Measurements from ENCODE around the gene HMOX1. TPM values are rescaled to one million over a fixed set of nuclear protein-coding genes. Genes with fewer than 3 reads are reported as not detected.

The HMOX1 gene
- total RNA-seq, 3 donors from 2014 or later (not counting 1 experiment from before 2014, with no cell fraction given): 7.5 to 61.6 (median 15.9) TPM

DNA sequence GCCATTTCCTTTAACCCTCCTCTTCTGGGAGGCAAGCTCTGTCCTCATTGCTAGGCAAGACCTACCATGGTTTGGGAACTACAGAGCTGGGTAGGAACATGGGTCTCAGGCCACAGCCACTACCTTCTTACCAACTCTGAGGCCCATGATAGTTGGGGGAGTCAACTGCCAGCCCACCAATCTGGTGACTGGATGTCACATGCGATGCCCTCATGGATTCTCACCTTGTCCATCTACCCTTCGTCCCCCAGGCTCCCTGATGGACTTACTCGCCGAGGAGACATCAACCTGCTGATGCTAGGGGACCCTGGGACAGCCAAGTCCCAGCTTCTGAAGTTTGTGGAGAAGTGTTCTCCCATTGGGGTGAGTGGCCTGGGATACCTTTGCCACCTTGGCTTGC is 32.7 kb downstream of the HMOX1 start:
- intact Hi-C loops (cut with micrococcal nuclease): loop anchor here (5.0 kb wide), 1 partner anchor 61 kb away; no protein-coding TSS in a partner anchor
- H3K4me3 ChIP-seq (ENCODE audit: low read length): no peak overlapping the region
- H3K9me3 Mint-ChIP-seq: no peaks in the 10 kb centered on the region
- WGBS (ENCODE audit: insufficient coverage): 100% methylated on average over 4 of the region's 4 CpGs
- peaks cover 26% of the 10 kb centered on the region for H3K36me3 Mint-ChIP-seq
- peaks cover 6 to 21% of the 10 kb centered on the region in 2 donors for H3K4me1 Mint-ChIP-seq
- H3K27me3 Mint-ChIP-seq (ENCODE audit: low read depth in 2 of 2): no peaks in the 10 kb centered on the region
- no peaks in the 10 kb centered on the region for H3K27me3 ChIP-seq (ENCODE audit: control insufficient read depth, insufficient read depth, low read length)
- no peak overlapping the region for H3K4me3 Mint-ChIP-seq
- TF ChIP-seq, protein P1, sequence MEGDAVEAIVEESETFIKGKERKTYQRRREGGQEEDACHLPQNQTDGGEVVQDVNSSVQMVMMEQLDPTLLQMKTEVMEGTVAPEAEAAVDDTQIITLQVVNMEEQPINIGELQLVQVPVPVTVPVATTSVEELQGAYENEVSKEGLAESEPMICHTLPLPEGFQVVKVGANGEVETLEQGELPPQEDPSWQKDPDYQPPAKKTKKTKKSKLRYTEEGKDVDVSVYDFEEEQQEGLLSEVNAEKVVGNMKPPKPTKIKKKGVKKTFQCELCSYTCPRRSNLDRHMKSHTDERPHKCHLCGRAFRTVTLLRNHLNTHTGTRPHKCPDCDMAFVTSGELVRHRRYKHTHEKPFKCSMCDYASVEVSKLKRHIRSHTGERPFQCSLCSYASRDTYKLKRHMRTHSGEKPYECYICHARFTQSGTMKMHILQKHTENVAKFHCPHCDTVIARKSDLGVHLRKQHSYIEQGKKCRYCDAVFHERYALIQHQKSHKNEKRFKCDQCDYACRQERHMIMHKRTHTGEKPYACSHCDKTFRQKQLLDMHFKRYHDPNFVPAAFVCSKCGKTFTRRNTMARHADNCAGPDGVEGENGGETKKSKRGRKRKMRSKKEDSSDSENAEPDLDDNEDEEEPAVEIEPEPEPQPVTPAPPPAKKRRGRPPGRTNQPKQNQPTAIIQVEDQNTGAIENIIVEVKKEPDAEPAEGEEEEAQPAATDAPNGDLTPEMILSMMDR (IDR thresholded peaks at IDR 0.05): no peak
- H3K4me1 ChIP-seq (ENCODE audit: control insufficient read depth, insufficient read depth, low read length): peaks cover 24% of the 10 kb centered on the region
- no peaks in the 10 kb centered on the region for H3K9me3 ChIP-seq (ENCODE audit: control insufficient read depth, insufficient read depth, low read length)
- no peak for DNase-seq
- H3K27ac ChIP-seq (ENCODE audit: low read length): no peak overlapping the region
- H3K27ac Mint-ChIP-seq: no peak overlapping the region
- peaks cover 83% of the 10 kb centered on the region for H3K36me3 ChIP-seq (ENCODE audit: control insufficient read depth, insufficient read depth, low read length)
- ATAC-seq: no peak

DNA sequence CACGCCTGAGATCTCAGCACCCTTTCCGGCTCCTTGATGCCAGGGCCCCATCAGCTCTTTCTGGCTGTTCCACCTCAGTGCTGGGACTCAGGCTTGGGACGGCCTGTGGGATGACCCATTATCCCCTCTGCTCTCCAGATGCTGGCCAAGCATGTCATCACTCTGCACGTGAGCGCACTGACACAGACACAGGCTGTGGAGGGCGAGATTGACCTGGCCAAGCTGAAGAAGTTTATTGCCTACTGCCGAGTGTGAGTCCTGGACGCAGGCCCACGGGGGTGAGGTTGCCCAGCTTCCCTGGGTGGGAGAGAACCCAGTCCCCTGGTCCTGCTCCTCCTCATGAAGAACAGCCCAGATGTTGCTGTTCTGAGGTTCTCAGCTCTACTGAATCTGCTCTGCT is 36.7 kb downstream of the HMOX1 start:
- intact Hi-C loops (cut with micrococcal nuclease): no loop called here

DNA sequence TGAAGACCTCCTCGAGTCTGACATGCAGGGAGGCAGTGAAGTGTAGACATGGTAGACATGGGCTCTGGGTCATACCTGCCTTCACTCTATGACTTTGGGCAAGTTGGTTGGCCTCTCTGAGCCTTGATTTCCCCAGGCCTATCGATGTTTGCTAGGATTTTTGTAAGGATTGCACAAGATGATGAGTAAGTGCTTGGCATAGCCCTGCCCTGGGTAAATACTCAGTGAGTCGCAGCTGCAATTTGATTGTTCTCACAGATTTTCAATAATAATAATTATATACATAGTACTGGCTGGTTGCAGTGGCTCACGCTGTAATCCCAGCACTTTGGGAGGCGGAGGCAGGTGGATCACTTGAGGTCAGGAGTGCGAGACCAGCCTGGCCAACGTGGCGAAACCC is 37.2 kb downstream of the HMOX1 start:
- Histone ChIP-seq H3K27me3 (ENCODE audit: control insufficient read depth, insufficient read depth, low read length) (no peaks in the 10 kb centered on the region), H3K4me3 (ENCODE audit: low read length) (no peak overlapping the region), H3K4me1 (ENCODE audit: control insufficient read depth, insufficient read depth, low read length) (no peaks in the 10 kb centered on the region), H3K9me3 (ENCODE audit: control insufficient read depth, insufficient read depth, low read length) (no peaks in the 10 kb centered on the region), H3K36me3 (ENCODE audit: control insufficient read depth, insufficient read depth, low read length) (peaks cover 89% of the 10 kb centered on the region), H3K27ac (ENCODE audit: low read length) (no peak overlapping the region)
- H3K9me3 Mint-ChIP-seq: no peaks in the 10 kb centered on the region
- no peak overlapping the region for H3K27ac Mint-ChIP-seq
- no peak overlapping the region for H3K4me3 Mint-ChIP-seq
- no peaks in the 10 kb centered on the region for H3K4me1 Mint-ChIP-seq
- no peaks in the 10 kb centered on the region for H3K27me3 Mint-ChIP-seq (ENCODE audit: low read depth in 2 of 2)
- WGBS (ENCODE audit: insufficient coverage): 90% methylated on average over 7 of the region's 8 CpGs
- TF ChIP-seq, protein P1 (IDR thresholded peaks at IDR 0.05): no peak
- no peak for ATAC-seq
- DNase-seq: no peak
- intact Hi-C loops (cut with micrococcal nuclease): no loop called here
- H3K36me3 Mint-ChIP-seq: peaks cover 17% of the 10 kb centered on the region

More for the DNA sequence above, 36.7 kb downstream of the HMOX1 start:
- Histone ChIP-seq H3K4me3 (ENCODE audit: low read length) (no peak overlapping the region), H3K9me3 (ENCODE audit: control insufficient read depth, insufficient read depth, low read length) (no peaks in the 10 kb centered on the region), H3K27me3 (ENCODE audit: control insufficient read depth, insufficient read depth, low read length) (no peaks in the 10 kb centered on the region), H3K4me1 (ENCODE audit: control insufficient read depth, insufficient read depth, low read length) (no peaks in the 10 kb centered on the region), H3K27ac (ENCODE audit: low read length) (no peak overlapping the region), H3K36me3 (ENCODE audit: control insufficient read depth, insufficient read depth, low read length) (peaks cover 87% of the 10 kb centered on the region)
- no peak for ATAC-seq
- Mint-ChIP-seq H3K27me3 (ENCODE audit: low read depth in 2 of 2) (no peaks in the 10 kb centered on the region), H3K4me1 (no peaks in the 10 kb centered on the region), H3K4me3 (no peak overlapping the region), H3K27ac (no peak overlapping the region), H3K9me3 (no peaks in the 10 kb centered on the region), H3K36me3 (peaks cover 17% of the 10 kb centered on the region)
- DNase-seq: no peak
- TF ChIP-seq, protein P1 (IDR thresholded peaks at IDR 0.05): no peak
- 96% methylated on average over 9 of the region's 9 CpGs for WGBS (ENCODE audit: insufficient coverage)

DNA sequence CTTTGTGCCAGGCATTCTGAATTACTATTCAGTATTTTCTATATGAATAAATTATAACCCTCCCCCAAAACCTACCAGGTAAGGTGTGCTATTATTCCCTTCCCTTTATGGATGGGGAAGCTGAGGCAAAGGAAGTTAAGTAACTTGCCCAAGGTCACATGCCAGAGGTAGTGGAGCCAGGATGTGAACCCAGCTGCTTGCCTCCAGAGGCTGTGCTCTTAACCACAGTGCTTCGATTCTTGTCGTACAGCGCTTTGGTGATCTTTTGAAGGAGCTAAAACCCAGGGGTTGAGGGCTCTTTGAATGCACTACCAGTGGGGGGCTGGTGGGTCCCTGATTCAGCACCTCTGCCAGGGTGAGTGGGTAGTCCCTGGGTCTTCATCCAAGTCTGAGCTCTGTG is 37.8 kb downstream of the HMOX1 start:
- no peak overlapping the region for H3K4me3 ChIP-seq (ENCODE audit: low read length)
- H3K9me3 ChIP-seq (ENCODE audit: control insufficient read depth, insufficient read depth, low read length): no peaks in the 10 kb centered on the region
- H3K4me1 ChIP-seq (ENCODE audit: control insufficient read depth, insufficient read depth, low read length): no peaks in the 10 kb centered on the region
- no peaks in the 10 kb centered on the region for H3K27me3 ChIP-seq (ENCODE audit: control insufficient read depth, insufficient read depth, low read length)
- H3K36me3 ChIP-seq (ENCODE audit: control insufficient read depth, insufficient read depth, low read length): peaks cover 89% of the 10 kb centered on the region
- TF ChIP-seq, protein P1 (IDR thresholded peaks at IDR 0.05): no peak
- no peak overlapping the region for H3K27ac ChIP-seq (ENCODE audit: low read length)
- no peak overlapping the region for H3K27ac Mint-ChIP-seq
- ATAC-seq (no peak), DNase-seq (no peak)
- H3K36me3 Mint-ChIP-seq: peaks cover 17% of the 10 kb centered on the region
- no peaks in the 10 kb centered on the region for H3K9me3 Mint-ChIP-seq
- WGBS (ENCODE audit: insufficient coverage): 77% methylated on average over 3 of the region's 3 CpGs
- H3K27me3 Mint-ChIP-seq (ENCODE audit: low read depth in 2 of 2): no peaks in the 10 kb centered on the region
- no peaks in the 10 kb centered on the region for H3K4me1 Mint-ChIP-seq
- intact Hi-C loops (cut with micrococcal nuclease): no loop called here
- H3K4me3 Mint-ChIP-seq: no peak overlapping the region
